Measurements from ENCODE around the gene CELF6.

DNA sequence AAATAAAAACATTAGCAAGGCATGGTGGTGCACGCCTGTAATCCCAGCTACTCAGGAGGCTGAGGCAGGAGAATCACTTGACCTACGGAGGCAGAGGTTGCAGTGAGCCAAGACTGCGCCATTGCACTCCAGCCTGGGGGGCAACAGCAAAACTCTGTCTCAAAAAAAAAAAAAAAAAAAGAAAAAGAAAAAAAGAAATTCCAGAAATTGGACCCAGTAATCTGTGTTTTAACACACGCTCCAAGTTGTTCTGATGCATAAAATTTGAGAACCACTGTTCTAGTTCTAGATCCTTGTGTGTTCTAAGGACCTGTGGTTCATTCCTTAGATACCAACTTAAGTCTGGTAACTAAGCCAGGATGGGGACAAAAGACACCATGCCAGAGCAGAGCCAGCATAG lies 50.2 kb downstream of the CELF6 start:
- no peak for TF ChIP-seq YY1 (IDR thresholded peaks at IDR 0.05)
- TF ChIP-seq, protein P1, sequence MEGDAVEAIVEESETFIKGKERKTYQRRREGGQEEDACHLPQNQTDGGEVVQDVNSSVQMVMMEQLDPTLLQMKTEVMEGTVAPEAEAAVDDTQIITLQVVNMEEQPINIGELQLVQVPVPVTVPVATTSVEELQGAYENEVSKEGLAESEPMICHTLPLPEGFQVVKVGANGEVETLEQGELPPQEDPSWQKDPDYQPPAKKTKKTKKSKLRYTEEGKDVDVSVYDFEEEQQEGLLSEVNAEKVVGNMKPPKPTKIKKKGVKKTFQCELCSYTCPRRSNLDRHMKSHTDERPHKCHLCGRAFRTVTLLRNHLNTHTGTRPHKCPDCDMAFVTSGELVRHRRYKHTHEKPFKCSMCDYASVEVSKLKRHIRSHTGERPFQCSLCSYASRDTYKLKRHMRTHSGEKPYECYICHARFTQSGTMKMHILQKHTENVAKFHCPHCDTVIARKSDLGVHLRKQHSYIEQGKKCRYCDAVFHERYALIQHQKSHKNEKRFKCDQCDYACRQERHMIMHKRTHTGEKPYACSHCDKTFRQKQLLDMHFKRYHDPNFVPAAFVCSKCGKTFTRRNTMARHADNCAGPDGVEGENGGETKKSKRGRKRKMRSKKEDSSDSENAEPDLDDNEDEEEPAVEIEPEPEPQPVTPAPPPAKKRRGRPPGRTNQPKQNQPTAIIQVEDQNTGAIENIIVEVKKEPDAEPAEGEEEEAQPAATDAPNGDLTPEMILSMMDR (IDR thresholded peaks at IDR 0.05; ENCODE audit: low read depth, low read length, missing input control) = no peak
- TF ChIP-seq, protein P2, sequence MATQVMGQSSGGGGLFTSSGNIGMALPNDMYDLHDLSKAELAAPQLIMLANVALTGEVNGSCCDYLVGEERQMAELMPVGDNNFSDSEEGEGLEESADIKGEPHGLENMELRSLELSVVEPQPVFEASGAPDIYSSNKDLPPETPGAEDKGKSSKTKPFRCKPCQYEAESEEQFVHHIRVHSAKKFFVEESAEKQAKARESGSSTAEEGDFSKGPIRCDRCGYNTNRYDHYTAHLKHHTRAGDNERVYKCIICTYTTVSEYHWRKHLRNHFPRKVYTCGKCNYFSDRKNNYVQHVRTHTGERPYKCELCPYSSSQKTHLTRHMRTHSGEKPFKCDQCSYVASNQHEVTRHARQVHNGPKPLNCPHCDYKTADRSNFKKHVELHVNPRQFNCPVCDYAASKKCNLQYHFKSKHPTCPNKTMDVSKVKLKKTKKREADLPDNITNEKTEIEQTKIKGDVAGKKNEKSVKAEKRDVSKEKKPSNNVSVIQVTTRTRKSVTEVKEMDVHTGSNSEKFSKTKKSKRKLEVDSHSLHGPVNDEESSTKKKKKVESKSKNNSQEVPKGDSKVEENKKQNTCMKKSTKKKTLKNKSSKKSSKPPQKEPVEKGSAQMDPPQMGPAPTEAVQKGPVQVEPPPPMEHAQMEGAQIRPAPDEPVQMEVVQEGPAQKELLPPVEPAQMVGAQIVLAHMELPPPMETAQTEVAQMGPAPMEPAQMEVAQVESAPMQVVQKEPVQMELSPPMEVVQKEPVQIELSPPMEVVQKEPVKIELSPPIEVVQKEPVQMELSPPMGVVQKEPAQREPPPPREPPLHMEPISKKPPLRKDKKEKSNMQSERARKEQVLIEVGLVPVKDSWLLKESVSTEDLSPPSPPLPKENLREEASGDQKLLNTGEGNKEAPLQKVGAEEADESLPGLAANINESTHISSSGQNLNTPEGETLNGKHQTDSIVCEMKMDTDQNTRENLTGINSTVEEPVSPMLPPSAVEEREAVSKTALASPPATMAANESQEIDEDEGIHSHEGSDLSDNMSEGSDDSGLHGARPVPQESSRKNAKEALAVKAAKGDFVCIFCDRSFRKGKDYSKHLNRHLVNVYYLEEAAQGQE (IDR thresholded peaks at IDR 0.05) = no peak
- TF ChIP-seq, protein P3, sequence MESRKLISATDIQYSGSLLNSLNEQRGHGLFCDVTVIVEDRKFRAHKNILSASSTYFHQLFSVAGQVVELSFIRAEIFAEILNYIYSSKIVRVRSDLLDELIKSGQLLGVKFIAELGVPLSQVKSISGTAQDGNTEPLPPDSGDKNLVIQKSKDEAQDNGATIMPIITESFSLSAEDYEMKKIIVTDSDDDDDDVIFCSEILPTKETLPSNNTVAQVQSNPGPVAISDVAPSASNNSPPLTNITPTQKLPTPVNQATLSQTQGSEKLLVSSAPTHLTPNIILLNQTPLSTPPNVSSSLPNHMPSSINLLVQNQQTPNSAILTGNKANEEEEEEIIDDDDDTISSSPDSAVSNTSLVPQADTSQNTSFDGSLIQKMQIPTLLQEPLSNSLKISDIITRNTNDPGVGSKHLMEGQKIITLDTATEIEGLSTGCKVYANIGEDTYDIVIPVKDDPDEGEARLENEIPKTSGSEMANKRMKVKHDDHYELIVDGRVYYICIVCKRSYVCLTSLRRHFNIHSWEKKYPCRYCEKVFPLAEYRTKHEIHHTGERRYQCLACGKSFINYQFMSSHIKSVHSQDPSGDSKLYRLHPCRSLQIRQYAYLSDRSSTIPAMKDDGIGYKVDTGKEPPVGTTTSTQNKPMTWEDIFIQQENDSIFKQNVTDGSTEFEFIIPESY (IDR thresholded peaks at IDR 0.05) = no peak
- no peak for TF ChIP-seq JUND (IDR thresholded peaks at IDR 0.05)
- TF ChIP-seq GABPA (IDR thresholded peaks at IDR 0.05 in 1 of 2, conservative IDR thresholded peaks at IDR 0.05 in 1 of 2) = no peak
- TF ChIP-seq, protein P4, sequence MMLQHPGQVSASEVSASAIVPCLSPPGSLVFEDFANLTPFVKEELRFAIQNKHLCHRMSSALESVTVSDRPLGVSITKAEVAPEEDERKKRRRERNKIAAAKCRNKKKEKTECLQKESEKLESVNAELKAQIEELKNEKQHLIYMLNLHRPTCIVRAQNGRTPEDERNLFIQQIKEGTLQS (IDR thresholded peaks at IDR 0.05) = no peak
- TF ChIP-seq FOXA1 (IDR thresholded peaks at IDR 0.05) = no peak
- TF ChIP-seq HNF4A (conservative IDR thresholded peaks at IDR 0.05) = no peak
- no peak for TF ChIP-seq TAF1 (conservative IDR thresholded peaks at IDR 0.05)
- TF ChIP-seq EGR1 (IDR thresholded peaks at IDR 0.05; ENCODE audit: low read depth in 2 of 2) = no peak
- TF ChIP-seq FOXA2 (IDR thresholded peaks at IDR 0.05) = no peak
